ENCODE data around the gene DPYD.

- TF ChIP-seq CTCF (IDR thresholded peaks at IDR 0.05) (no peak), ZFX (IDR thresholded peaks at IDR 0.05; ENCODE audit: borderline replicate concordance) (no peak)
Observed at GRCh38 chr1:97610748-97611147, 310.1 kb downstream of the DPYD start.
